Esophagus muscularis mucosa (tissue), 3 donors: ENCODE measurements around the gene OR2V2.

ENCODE experiments used
- EP300 ChIP-seq: sonication (generic); formaldehyde crosslinking; IDR thresholded peaks from one replicate; pipeline ENCODE4 v1.6.1; 2017; ENCODE audit warnings: antibody characterized with exemption
- TF ChIP-seq, protein P1 (sequence below), 3 experiments: fragments of 200-600 bp in 2 of 3; fragments of 450-650 bp in 1 of 3; sonication (generic) in 2 of 3; IDR thresholded peaks; one replicate each; pipeline ENCODE4 v1.5.1; 2017 to 2019; ENCODE audit warnings: antibody characterized with exemption in 3 of 3, mild to moderate bottlenecking in 2 of 3, moderate library complexity in 1 of 3

DNA sequence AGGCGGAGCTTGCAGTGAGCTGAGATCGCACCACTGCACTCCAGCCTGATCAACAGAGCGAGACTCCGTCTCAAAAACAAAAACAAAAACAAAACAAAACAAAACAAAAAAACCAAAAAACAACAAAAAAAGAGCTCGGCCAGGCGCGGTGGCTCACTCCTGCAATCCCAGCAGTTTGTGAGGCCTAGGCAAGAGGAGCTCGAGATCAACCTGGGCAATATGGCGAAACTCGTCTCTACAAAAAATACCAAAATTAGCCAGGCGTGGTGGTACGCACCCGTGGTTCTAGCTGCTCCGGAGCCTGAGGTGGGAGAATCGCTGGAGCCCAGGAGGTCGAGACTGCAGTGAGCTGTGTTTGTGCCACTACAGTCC lies 37.4 kb downstream of the OR2V2 start:
- TF ChIP-seq, protein P1, sequence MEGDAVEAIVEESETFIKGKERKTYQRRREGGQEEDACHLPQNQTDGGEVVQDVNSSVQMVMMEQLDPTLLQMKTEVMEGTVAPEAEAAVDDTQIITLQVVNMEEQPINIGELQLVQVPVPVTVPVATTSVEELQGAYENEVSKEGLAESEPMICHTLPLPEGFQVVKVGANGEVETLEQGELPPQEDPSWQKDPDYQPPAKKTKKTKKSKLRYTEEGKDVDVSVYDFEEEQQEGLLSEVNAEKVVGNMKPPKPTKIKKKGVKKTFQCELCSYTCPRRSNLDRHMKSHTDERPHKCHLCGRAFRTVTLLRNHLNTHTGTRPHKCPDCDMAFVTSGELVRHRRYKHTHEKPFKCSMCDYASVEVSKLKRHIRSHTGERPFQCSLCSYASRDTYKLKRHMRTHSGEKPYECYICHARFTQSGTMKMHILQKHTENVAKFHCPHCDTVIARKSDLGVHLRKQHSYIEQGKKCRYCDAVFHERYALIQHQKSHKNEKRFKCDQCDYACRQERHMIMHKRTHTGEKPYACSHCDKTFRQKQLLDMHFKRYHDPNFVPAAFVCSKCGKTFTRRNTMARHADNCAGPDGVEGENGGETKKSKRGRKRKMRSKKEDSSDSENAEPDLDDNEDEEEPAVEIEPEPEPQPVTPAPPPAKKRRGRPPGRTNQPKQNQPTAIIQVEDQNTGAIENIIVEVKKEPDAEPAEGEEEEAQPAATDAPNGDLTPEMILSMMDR (IDR thresholded peaks at IDR 0.05), result no peak
- TF ChIP-seq EP300, result no peak
